H1 (cell line): Measurements from ENCODE around the gene FCHO1. TPM values are rescaled to one million over a fixed set of nuclear protein-coding genes. Genes with fewer than 3 reads are reported as not detected.

Experiments used
- RNF2 ChIP-seq: fragments of 200-900, 300-1000 bp; sonication (generic); IDR thresholded peaks from 2 replicates; pipeline ENCODE4 v1.7.1; 2016; ENCODE audit warnings: borderline replicate concordance, low read depth, mild to moderate bottlenecking, antibody characterized with exemption, low read length; ENCODE audit not compliant: poor library complexity, severe bottlenecking; ENCODE audit errors: missing control alignments
- polyA plus RNA-seq, 7 experiments: library from polyadenylated mRNA; depleted of rRNA in 3 of 7; stranded (reverse) in 5 of 7; unstranded in 2 of 7; fragments of >200 nt in 5 of 7; fragments of 200-250 nt in 2 of 7; gene quantifications; 1 replicate in 5 of 7; 2 replicates in 1 of 7; 4 replicates in 1 of 7; pipeline versions ENCODE4 v1.2.1 to v1.2.3, GENCODE V29; 2011 to 2013; ENCODE audit warnings: missing spikeins in 2 of 7, mixed read lengths in 2 of 7
- total RNA-seq: library from RNA; stranded (reverse); fragmentation: NEBNext Ultra II Directional; extraction: Animal tissue kit (Norgen Biotek cat#: 25700); gene quantifications from 2 replicates; pipeline ENCODE4 v1.2.1, GENCODE V29; 2021

Gene FCHO1
- total and polyA plus RNA-seq, 2 of the 8 experiments (the other 6 are each of a cell fraction or from before 2014, with no cell fraction given), result 13.0 to 25.9 TPM

- TF ChIP-seq RNF2, result no peak
Measured at GRCh38 chr19:17787274-17787913, 36.1 kb downstream of the FCHO1 start (continued).
